ENCODE measurements around the gene IL17B.

- TF ChIP-seq POLR2AphosphoS5 (IDR thresholded peaks at IDR 0.05), result no peak
- no peak for TF ChIP-seq CTCF (IDR thresholded peaks at IDR 0.05)
- no peak for TF ChIP-seq POLR2A (IDR thresholded peaks at IDR 0.05)
Measured at GRCh38 chr5:149374801-149375200, 4.3 kb downstream of the IL17B start.
